SU-DHL-6 (cell line): ENCODE results near the gene RHBDD3.

Experiments
- CTCF ChIP-seq: fragments of 200-600 bp; sonication (generic); IDR thresholded peaks from one replicate; pipeline ENCODE4 v1.5.1; 2017; ENCODE audit warnings: antibody characterized with exemption, mild to moderate bottlenecking, low read length, moderate library complexity; ENCODE audit not compliant: insufficient read depth, poor library complexity, severe bottlenecking
- EZH2phosphoT487 ChIP-seq: fragments of 200-600 bp; sonication (generic), shearing (Covaris generic); conservative IDR thresholded peaks from 2 replicates; pipeline ENCODE4 v1.6.1; 2018; ENCODE audit warnings: mild to moderate bottlenecking, antibody characterized with exemption, low read length, moderate library complexity, mixed read lengths

GRCh38 chr22:29255064-29255621 is 12.6 kb downstream of the RHBDD3 start:
- TF ChIP-seq CTCF (no peak), EZH2phosphoT487 (no peak)
